Stimulated activated CD8-positive, alpha-beta memory T cell treated with anti-CD3 and anti-CD28 coated beads, Interleukin-7, amount 100 ng/mL, for 24 hours (primary cell): ENCODE measurements around the gene GALNT13.

Source experiments
- DNase-seq: peaks from one replicate; pipeline ENCODE4 v3.0.0-alpha.2; 2020; ENCODE audit warnings: low read depth

GALNT13 gene

DNA sequence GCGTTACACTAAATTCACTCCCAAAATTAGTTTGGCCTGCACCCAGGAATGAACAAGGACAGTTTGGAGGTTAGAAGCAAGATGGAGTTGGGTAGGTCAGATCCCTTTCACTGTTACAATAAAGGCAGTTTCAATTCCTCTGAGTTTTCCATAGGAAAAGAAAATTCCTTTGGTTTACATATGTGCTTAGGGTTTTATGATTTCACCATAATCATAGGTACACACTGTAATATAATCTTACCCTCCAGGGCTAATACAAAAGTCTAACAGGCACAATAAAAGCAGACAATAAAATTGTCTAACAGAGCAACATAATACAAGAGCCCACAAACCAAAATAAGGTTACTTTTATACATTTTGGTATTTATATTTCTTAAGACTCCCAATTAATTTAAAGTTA, 435.3 kb downstream of the GALNT13 start:
- no peak for DNase-seq

DNA sequence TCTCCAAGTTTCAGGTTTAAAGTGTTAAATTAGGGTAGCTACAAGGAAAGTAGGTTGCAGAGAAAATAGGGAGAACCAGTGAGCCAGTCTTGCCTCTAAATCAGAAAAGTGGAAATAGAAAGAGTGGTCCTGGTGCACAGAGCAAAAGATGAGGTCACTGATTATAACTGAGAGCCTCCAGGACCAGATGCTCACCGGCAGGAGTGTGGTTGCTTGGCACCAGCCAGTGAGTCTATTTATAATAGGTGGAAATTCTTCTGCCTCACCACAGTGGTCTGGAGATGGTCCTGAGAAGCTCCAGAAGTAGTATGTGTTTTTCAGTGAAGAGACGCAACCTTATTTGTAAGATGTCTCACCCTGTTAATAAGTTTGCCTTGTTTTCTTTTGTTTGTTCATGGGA, 452.9 kb downstream of the GALNT13 start:
- DNase-seq, result no peak

DNA sequence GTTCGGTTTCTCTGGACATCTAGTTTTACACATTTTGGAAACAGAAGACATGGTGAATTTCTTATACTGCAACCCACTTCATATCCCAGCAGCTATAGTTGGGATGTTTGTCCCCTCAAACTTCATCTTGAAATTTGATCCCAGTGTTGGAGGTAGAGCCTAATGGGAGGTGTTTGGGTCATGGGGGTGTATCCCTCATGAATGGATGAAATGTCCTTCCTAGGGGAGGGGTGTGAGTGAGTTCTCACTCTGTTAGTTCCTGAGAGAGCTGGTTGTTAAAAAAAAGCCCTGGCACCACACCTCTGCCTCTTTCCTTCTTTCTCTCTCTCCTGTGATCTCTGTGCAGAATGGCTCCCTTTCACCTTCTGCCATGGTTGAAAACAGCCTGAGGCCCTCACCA, 457.8 kb downstream of the GALNT13 start:
- DNase-seq, result no peak

GRCh38 chr2:154331784-154332183, 460.1 kb downstream of the GALNT13 start:
- no peak for DNase-seq

DNA sequence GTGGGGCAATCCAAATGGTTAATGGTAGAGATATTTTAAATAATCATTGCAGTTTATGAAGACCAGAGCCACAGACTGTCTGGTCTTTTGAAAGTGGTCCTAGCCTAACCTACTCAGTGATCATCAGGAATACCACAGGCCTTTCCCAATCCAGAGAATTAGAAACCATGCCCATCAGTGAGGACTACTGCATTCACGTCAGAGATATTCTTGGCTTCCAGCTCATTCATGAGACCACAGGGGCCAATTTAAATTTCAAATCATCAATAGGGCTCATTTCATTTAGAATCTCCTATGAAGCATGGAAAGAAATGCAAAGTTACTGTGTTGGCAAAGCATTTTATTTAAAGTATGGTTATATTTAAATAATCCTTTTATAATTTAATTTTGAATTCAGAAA, 464.5 kb downstream of the GALNT13 start:
- DNase-seq, result no peak

DNA sequence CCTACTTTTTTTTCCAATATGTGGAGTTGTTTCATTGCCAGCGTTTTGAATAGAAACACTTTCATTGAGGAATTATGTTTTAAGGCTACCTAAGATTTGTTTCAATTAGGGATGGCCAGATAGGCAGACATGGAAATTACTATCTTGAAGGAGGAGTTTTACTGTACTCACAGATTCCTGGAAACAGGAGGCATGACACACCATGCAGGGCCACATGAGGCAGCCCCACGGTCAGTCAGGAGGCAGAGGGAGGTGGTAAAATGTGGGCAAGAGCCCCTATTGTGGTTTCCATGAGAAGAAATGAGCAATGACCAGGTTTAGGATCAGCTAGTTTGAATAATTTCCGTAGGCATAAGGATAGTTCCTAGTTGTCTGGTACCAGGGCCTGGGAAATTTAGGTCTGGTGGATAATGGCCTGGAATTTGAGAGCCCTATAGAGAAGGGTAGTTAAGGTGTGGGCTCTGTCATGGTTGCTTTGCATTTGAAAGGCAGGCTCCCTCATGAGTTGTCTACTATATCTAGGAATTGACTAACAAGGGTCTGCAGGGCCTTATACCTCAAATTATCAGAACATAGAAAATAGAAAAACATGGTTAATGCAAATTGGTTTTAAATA, 466.7 kb downstream of the GALNT13 start:
- DNase-seq, result no peak

- no peak for DNase-seq
Observed at GRCh38 chr2:154343282-154343681, 471.6 kb downstream of the GALNT13 start.

DNA sequence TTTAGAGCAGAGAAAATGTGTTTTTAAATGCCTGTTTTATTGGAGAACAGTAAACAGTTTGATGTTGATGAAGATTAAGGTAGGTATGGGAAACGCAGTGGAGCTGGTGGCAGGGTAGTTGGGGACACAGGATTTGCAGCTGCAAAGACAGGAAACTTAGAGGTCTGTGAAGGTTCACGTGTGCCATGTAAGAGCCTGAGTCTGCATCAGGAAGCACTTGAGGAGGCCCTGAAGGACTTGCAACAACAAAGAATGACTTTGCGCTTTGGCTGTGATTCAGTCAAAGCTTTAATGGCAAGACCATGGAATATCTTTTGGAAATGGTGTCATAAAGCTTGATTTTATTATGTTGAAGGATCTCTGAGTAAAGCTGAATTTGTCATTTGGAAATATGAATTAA, 479.2 kb downstream of the GALNT13 start:
- no peak for DNase-seq

GRCh38 chr2:154361276-154361675, 489.6 kb downstream of the GALNT13 start:
- DNase-seq, result no peak

DNA sequence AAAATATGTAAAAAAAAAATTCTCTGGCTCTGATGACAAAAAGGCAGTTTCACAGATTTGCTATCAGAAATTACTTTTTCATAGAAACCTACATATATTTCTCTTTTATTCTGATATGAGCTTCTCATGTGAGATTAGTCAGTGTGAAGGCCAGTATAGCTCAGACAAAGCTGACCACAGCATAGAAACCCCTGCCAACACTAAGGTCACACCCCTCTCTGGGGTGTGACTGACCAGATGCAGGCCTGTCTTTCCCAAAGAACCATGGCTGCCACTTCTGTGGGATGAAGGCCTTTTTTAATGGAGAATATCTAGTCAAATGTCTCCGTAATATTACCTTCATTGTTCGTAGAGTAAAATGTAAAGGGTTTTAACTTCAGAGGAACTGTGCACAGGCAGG, 496.4 kb downstream of the GALNT13 start:
- no peak for DNase-seq

GRCh38 chr2:154370873-154371272, 499.2 kb downstream of the GALNT13 start:
- no peak for DNase-seq

- no peak for DNase-seq
Observed at GRCh38 chr2:154374416-154374815, 502.7 kb downstream of the GALNT13 start.

DNA sequence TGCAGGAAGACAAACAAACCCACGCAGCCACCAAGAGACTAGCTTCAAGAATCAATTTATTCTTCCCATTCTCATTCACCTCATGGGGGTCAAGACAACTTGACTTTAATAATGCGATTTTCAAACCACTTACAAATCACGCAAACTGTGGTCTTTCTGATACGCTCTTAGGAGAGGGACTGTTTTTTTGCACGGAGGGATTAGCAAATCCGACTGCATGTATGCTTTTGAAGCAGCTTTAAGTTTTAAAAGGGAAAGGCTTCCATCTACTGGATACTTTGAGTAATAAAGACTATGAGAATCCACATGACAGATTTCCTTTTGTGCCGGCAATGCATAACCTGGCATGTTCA, 503.8 kb downstream of the GALNT13 start:
- no peak for DNase-seq

GRCh38 chr2:154381931-154382794, 510.4 kb downstream of the GALNT13 start:
- no peak for DNase-seq

DNA sequence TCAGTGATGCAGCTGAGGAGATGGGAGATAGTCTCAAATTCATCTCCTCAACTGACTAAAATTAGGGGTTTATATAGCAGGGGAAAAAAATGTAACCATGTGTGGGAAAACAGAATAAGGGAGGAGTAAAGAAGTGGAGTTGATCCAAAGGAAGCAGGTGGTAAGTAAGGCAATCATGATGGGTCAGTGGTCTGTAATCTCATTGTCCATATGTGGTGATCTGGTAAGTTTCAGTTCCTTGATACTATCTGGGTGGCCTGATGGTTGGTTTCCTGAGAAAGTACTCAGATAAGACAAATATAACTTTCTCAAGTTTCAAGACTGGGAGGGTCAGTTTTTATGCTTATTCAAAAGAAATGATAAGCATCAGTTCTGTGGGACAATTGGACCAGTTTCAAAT, 514.5 kb downstream of the GALNT13 start:
- no peak for DNase-seq

- no peak for DNase-seq
Observed at GRCh38 chr2:154391051-154391450, 519.3 kb downstream of the GALNT13 start.

DNA sequence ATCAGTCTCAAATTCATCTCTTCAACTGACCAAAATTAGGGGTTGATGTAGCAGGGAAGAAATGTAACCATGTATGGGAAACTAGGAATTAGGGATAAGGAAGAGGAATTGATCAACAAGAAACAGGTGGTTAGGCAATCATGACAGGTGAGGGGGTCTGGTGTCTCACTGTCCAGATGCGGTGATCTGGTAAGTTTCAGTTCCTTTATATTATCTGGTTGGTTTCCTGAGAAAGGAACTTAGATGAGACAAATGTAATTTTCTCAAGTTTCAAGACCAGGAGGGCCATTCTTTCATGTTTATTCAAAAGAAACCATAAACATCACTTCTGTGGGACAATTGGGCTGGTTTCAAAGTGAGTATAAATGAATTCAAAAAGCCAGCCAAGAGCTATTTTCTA, 520.5 kb downstream of the GALNT13 start:
- no peak for DNase-seq

GRCh38 chr2:154394600-154394999, 522.9 kb downstream of the GALNT13 start:
- DNase-seq, result no peak

- no peak for DNase-seq
Observed at GRCh38 chr2:154400563-154401290, 529.0 kb downstream of the GALNT13 start.

DNA sequence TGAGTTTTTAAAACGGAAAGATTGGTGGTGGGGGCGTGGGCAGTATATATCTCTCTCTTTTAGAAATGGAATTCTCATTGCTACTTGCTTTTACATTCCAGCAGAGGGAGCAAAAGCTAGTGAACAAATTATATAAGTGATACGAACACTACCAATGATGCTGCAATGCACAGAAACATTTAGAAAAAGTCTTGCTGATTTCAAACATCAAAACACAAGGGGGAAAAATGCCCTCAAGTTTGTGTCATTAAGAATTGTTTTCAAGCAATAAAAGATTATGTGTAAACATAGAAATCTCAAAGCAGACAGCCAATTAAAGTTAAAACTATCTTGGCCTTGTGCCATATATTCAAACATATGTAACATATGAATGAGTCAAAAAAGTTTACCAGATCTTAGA, 530.5 kb downstream of the GALNT13 start:
- no peak for DNase-seq

GRCh38 chr2:154403242-154403790, 531.6 kb downstream of the GALNT13 start:
- DNase-seq, result no peak

DNA sequence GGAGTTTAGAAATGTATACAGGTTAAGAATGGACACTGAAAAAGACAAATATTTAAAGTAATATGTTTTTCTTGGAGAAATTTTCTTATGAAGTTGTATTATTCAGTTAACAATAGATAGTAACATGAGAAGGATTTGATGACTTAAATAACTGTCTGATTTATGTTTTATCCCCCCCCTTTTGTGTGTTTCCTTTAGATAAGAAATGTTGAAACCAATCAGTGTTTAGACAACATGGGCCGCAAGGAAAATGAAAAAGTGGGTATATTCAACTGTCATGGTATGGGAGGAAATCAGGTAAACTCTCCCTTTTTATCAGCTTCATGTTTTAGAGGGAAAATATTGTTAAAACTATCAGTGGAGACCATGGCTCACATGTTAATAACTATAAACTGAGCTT, 537.1 kb downstream of the GALNT13 start:
- no peak for DNase-seq

DNA sequence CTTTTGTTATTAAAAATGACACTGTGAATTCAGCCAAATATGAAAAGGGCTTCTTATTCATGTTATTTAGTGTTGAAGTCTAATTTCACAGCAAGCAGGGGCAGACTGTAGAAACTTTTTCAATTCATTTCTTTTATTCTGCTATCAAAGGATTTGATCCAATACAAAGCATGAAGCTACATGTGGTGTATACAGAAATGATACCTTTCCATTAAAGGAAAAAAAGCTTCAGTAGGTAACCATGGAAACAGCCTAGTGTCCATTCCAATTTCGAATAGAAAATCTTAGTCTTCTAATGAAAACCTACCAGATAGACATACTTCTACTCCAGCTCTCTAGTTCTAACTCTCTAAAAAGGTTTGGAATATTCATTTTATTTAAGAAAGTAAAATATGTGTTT, 550.5 kb downstream of the GALNT13 start:
- no peak for DNase-seq
